GM19025 (cell line): ENCODE data around the gene HCAR2.
A peak's percentile ranks its signal among the peaks of the same experiment; 100 is the strongest.
"Not testable (repeated sequence)": the region's sequence is repeated elsewhere in the genome, so short reads cannot be mapped to it uniquely, and the experiment has no call there.

Experiments used
- ATAC-seq: cut with Tn5 transposase; IDR thresholded peaks from one replicate; pipeline ENCODE4 v1.9.1; 2021; ENCODE audit warnings: mild to moderate bottlenecking, low read depth, moderate library complexity; ENCODE audit not compliant: unreplicated experiment

The HCAR2 gene

DNA sequence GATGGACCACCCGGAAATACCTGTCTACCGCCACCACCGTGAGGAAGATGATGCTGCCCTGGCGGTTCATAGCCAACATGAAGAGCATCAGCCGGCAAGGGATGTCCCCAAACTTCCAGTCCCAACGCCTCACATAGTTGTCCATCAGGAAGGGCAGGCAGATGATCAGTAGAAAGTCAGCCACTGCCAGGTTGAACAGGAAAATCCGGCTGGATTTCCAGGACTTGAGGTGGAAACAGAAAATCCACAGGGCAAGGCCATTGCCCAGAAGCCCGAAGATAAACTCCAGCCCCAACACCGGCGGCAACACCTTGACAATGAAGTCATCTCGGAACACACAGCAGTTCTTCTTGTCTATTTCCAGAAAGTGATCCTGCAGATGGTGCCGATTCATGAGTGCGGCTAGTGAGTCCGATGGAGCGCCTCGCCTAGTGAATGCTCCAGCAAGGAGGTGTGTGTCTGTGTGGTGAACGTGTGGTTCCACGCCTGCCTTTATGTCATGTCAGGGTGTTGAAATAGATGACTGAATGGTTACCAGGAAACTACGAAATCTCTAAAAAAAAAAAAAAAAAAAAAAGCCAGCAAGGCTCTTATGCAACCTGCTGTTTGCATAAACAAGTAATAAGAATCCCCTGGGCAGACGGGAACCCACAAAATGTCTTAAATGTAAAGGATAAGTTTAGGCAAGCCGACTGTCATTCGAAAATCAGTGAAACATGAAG is at the start of gene HCAR2:
TSS of gene HCAR2 (minus strand) at position 468 of the 722 bp plus-strand sequence. CDS start at position 394, 74 bp downstream.
- not testable (repeated sequence) for ATAC-seq

DNA sequence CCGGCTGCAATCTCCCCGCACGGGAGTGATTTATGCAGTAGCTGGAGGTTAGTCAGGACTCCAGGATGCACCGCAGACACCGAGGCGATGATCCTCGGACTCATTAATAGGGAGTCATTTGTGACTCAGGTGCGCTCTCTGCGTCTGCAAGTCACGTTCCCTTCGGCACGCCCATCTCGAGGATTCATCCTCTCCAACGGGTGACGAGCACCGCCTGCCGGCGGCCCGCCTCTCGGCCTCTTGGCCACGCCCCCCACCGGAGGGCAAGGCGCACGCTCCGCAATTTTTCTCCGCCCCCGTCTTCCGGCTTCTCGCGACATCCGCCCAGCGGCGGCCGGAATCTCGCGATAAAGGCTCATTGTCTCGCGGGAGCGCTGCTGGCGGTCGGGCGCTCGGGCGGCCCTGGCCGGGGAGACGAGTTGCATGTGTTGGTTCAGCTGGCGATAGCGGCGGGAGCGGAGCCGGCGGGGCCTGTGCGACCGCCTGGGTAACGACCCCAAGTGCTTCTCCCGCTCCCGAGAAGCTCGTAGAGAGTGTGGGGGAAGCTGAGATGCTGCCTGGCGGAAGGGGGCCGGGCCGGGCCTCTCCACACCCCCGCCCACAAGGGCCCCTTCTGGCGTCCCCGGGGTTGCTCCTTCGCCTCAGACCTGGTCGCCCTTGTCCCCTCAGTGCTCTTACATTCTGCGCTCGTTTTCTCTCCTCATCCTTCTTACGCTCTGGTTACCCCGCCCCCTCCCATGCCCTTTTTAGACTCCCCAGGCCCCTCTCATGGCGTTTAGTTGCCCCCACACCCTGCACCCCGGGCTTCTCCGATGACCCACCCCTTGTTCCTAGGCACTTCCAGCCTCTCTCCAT is 49.5 kb upstream of the HCAR2 start, which contains the start of gene DENR:
TSS of gene DENR (plus strand) at position 361 of the 855 bp plus-strand sequence. CDS start 878 bp downstream, outside the sequence.
- ATAC-seq, result peak; percentile 92

DNA sequence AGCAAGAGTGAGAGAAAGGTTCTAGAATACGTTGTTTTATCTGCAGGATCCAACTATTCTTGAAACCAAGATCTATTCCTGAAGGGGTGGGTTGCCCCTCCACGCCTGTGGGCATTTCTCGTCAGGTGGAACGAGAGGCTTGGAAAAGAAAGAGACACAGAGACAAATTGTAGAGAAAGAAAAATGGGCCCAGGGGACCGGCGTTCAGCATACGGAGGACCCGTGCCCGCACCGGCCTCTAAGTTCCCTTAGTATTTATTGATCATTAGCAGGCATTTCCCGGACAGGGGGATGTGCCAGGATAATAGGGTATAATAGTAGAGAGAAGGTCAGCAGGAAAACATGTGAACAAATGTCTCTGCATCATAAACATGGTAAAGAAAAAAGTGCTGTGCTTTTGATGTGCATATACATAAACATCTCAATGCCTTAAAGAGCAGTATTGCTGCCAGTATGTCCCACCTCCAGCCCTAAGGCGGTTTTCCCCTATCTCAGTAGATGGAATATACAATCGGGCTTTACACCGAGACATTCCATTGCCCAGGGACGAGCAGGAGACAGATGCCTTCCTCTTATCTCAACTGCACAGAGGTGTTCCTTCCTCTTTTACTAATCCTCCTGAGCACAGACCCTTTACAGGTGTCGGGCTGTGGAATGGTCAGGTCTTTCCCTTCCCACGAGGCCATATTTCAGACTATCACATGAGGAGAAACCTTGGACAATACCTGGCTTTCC is 47.8 kb upstream of the HCAR2 start:
- ATAC-seq, result not testable (repeated sequence)

DNA sequence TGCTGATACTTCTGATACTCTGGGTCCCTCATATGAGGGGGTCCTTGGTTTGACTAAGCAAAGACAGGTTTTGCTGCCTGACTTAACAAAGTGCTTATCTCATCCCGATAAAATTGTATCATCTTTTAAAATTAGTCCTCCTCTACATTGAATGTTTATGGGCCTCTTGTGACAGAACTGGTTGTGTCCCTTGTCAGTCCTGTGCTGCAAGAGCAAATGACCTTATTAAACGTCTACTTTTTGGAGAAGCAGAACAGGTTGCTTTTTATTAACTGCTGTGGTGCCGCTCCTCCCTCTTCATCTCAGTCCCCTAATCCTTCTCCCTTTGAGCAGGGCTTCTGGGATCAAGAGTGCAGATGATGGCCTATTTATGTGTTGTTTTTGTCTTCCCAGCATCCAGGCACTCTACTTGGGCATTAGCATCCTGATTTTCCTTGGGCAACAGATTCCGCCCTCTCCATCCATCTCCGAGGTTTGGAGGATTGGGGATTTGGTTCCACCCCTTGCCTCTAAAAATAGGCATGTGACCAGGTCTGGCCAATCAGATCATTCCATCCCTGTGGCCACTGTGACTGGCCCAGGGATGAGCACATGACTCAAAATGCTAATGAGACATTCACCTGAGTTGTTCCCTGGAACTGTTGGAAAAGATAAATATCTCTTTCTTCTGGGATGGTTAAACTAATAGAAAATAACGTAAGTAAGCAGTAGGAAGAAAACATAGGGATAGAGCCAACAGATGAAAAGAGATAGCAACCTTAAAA is 46.6 kb upstream of the HCAR2 start:
- no peak for ATAC-seq

DNA sequence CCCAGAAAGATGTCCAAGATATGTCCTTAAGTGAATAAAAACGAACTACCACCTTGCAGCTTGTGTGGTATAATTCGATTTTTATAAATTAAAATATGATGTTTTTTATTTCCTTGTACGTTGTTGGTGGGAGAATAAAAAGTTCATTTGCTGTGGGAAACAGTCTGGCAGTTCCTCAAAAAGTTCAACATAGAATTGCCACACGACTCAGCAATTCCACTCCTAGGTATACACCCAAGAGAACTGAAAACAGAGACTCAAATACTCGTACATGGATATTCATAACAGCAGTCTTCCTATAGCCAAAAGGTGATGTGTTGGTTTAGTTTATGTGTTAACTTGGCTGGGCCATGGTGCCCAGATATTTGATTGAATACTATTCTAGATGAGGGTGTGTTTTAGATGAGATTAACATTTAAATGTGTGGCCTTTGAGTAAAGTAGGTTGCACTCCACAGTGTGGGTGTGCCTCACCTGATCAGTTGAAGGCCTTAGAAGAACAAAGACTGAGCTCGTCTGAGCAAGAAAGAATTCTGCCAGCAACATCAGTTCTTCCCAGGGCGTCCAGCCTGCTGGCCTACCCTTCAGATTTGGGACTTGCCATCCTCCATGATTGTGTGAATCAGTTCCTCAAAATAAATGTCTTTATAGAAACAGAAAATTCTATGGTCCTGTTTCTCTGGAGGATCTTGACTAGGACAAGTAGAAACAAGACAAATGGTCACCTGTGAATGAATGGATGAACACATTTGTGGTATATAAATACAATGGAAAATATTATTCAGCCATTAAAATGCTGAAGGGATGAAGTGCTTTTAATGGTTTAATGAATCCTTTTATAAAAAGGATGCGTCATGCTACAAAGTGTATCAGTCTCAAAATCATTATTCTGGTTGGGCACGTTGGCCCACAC is 44.3 kb upstream of the HCAR2 start:
- no peak for ATAC-seq

DNA sequence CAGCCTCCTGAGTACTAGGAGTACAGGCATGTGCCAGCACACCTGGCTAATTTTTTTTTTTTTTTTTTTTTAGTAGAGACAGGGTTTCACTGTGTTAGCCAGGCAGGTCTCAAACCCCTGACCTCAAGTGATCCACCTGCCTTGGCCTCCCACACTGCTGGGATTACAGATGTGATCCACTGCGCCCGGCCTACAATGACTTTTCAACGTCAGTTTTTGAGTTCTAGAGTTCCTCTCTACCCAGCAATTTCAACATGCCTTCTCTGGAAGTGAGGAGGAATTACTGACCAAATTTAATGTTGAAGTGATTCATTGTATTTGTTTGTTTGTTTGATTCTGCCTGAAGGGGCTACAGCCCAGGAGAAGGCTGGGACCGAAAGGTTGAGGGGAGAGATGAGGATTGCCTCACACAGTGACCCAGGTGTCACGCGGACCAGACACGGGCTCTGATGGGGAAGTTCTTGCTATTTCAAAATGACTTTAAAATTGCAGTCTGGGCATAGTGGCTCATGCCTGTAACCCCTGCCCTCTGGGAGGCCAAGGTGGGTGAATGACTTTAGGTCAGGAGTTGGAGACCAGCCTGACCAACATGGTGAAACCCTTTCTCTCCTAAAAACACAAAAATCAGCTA is 40.9 kb upstream of the HCAR2 start:
- ATAC-seq, result no peak

DNA sequence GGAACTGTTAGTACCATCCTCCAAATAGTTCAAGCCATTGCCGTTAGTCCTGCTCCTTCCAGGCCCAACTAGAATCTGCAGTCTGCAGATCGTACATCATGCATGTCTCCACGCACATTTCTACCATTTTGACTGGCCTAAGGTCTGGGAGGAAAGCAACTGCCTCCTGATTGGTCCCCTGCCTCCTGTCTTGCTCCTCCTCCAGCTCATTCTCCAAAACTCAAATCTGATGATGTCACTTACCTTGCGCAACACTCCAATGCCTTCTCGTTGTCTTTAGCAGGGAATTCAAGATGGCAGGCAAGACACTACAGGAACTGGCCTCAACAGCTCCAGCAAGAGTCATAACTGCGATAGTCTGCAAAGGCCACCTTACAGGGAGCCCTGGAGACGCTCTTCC is 37.2 kb upstream of the HCAR2 start:
- no peak for ATAC-seq

DNA sequence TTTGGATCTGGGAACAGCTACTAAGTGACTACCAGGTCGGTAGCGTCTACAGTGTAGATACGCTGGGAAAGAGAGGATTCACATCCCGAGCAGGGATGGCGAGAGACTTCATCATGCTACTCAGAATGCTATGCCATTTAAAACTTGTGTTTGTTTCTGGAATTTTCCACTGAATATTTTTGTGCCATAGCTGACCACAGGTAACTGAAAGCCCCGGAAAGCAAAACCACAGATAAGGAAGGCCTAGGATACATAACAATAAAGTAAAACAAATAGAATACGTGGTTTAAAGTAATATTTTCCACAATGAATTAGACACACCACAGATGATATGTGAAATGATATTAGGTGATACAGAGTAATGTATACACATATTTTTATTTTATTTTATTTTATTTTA is 35.4 kb upstream of the HCAR2 start:
- ATAC-seq, result no peak

DNA sequence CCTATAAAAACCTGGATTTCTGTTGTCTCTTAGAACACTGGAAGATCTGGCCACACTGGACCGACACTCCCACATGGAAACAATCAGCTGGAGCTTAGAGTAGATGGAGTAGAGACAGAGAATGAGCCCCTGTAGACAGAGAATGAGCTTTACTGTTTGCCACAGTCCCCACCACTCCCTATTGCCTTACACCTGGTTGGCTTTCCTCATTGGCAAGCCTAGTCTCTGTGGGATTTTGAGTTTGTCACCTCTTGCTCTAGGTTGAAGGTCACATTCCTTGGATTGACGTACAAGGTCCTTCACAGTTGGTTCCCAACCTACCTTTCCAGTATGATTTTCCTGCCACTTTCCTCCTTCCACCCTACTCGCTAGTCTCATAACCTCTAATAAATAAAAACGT is 29.5 kb upstream of the HCAR2 start:
- no peak for ATAC-seq

DNA sequence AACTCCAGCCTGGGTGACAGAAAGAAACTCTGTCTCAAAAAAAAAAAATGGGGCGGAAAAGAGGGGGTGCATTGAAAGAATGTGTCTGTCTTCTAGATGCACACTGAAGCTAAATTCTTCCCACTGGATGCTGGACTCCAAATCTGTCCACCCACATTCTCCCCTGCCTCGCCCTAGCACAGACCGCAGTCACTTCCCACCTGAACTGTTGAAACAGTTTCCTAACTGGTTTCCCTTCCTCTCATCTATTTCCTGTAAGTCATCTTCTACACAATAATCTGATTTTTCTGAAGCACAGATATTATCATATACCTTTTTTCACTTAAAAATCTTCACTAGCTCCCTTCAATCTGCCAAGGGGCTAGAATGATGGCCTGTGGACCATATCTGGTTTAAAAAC is 29.0 kb upstream of the HCAR2 start:
- no peak for ATAC-seq

DNA sequence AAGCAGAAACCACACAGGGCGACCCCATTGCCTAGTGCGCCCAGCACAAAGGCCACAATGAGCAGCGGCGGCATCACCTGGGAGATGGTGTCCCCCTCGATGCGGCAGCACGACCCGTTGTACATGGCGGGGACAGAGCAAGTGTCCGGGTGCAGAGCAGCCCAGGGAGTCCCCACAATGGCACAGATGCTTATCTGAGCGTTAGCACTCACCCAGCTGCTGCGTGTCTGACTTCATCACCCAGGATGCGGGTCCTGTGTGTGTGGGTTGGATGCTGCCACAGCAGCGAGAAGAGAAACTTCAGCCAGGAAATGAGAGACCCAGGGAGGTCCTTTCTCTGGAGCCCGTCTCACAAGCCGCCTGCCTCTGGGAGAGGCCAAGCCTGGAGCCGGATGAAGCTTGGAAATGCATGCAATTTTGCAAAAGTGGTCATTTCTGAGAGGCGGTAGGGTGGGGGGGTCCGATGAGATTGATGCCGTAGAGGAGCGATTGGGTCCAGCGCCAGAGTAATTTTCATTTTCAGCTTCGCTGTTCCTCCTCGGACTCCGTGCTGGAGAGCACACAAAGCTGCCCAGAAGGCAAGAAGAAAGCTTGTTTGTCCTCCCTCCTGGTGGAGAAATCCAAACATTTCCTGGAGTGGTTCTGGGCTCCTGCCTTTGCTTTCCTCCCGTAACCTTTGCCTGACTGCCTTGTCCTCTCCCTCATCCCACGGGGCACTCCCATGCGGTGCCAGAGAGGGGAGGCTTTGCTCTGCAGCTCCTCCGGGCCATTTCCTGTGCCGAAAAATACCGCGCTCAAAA is 27.3 kb upstream of the HCAR2 start, which contains the start of gene HCAR1:
TSS of gene HCAR1 (minus strand) at position 630 of the 800 bp plus-strand sequence. CDS start at position 125, 505 bp downstream.
- ATAC-seq, result no peak

DNA sequence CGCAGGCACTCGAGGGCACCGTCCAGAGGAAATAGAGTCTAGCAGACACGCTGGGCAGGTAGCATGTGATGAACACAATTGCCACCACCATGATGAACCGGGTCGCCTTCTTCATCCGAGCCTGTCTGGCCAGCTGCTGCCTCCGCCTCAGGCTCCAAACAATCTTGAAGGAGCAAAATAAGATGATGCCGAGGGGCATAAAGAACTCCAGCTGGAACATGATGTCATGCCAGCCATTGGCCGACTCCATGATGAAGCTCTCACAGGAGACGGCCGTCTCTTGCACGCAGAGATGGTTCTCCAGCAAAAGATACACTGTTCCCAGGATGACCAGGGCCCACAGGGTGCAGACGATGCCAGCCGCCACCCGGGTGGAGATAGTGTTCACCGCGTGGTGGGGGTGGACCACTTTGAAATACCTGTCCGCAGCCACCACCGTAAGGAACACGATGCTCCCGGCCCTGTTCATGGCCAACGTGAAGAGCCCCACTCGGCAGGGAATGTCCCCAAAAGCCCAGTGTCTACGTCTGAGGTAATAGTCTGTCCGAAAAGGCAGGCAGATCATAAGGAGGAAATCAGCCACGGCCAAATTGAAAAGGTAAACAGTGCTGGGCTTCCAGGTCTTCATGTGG is 26.5 kb upstream of the HCAR2 start:
- ATAC-seq, result no peak

DNA sequence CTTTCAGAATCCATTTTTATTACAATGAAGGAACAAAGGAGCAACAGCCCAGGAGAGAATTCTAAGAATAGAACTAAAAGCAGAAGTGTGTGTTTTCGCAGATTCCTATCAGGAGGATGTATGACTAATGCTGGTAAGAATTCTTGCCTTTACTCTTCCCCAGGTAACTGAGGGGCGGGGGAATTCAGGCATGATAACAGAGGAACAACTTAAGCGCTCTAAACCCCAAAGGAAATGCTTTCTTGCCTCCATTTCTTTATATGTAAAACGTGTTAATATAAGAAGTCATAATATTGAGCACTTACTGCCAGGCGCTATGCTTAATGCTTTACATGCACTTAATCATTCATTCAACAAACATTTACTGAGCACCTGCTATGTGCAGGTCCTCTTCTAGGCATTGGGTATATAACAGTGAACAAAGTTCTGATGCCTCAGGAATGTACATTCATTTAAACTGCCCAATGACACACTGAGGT is 23.0 kb upstream of the HCAR2 start:
- ATAC-seq, result no peak

DNA sequence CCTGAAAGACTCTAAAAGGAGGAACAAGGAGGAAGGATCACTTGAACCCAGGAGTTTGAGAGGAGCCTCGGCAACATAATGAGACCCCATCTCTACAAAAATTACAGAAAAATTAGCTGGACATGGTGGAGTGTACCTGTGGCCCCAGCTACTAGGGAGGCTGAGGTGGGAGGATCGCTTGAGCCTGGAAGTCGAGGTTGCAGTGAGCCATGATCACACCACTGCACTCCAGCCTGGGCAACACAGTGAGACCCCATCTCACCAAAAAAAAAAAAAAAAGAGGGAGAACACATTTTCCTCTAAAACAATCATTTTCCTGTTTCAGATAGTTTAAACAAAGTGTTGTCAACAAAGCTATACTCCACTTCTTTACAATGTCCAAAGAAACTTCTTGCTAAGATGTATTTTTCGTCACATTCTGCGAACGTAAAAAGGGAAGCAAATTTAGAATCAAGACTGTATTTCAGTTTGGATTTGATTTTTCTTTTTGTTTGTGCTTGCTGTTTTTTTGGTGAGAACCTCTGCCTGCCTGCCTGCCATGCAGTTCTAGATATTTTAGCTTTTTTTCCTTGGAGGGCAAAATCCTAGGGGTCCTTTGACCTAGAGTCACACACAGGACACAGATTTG is 22.4 kb upstream of the HCAR2 start:
- ATAC-seq, result no peak

DNA sequence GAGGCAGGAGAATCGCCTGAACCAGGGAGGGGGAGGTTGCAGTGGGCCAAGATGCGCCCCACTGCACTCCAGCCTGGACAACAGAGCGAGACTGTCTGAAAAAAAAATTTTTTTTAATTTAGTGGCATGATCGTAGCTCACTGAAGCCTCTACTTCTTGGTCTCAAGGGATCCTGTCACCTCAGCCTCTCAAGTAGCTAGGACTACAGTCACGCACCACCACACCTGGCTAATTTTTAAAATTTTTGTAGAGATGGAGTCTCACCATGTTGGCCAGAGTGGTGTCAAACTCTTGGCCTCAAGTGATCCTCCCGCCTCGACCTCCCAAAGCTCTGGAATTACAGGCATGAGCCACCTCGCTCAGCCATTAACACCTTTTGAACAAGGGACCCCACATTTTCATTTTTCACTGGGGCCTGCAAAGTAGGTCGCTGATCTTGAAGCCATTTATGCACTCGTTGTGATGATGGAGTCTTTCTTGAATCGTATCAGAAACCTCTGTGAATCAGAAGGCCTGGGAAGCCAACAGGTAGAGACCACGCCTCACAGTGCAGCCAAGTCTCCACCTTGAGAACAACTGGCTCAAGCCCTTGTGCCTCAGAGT is 21.6 kb upstream of the HCAR2 start:
- no peak for ATAC-seq

DNA sequence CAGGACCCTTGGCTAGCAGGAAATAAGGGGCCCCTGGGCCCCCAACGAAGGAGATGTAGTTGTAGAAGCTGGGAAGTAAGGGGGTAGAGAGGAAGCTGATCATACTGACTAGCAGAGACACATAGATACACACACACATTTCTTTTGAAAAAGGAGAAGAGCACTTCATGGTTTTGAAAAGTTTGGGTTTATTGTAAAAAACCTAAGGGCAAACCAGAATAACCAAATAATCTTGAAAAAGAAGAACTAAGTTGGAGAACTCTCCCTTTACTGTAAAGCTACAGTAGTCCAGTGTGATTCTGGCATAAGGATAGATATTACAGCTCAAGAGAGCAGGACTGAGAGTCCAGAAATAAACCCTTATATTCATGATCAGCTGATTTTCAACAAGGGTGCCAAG is 19.2 kb upstream of the HCAR2 start:
- ATAC-seq, result no peak
